Measurements from ENCODE around the gene CDC14A.
"Not testable (repeated sequence)": the region's sequence is repeated elsewhere in the genome, so short reads cannot be mapped to it uniquely, and the experiment has no call there.

Gene CDC14A

GRCh38 chr1:100331146-100331545 lies 21.2 kb upstream of the CDC14A start:
- H3K4me3 ChIP-seq (ENCODE audit: low read depth, low read length) = not testable (repeated sequence)

GRCh38 chr1:100332331-100332730 lies 20.0 kb upstream of the CDC14A start:
- no peak overlapping the region for H3K4me3 ChIP-seq (ENCODE audit: low read depth, low read length)
- no peak for DNase-seq (ENCODE audit: low read depth)

More at GRCh38 chr1:100331146-100331545, 21.2 kb upstream of the CDC14A start:
- DNase-seq (ENCODE audit: low read depth) = not testable (repeated sequence)

DNA sequence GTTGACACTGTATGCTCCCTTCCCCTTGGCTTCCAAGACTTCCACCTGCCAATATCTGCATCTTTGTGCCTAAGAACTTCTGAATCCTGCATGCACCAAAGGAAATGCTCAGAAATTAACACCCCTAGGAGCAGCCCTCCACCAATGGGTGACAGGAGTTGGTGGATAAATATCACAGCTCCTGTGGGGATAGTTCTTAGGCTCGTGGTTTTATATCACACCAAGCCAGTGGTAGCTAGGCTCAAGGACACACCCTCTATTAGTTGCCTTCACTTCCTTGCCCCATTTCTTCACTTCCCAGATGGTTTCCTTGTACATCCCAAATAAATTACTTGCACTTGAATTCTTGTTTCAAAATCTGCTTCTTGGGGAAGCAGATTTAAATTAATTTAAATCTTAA lies 16.9 kb upstream of the CDC14A start:
- no peak for DNase-seq (ENCODE audit: low read depth)
- no peak overlapping the region for H3K4me3 ChIP-seq (ENCODE audit: low read depth, low read length)

DNA sequence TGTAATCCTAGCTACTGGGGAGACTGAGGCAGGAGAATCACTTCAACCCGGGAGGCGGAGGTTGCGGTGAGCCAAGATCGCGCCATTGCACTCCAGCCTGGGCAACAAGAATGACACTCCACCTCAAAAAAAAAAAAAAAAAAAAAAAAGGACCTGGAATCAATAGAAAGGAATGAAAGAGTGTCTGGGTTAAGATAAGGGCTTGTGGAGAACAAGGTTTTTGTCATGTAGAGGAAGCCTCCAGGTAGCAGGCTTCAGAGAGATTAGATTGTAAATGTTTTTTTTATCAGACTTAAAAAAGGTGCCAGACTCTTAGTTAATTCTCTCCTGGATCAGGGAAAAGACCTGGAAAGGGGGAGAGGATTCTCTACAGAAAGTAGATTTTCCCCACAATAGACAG lies 14.4 kb upstream of the CDC14A start:
- not testable (repeated sequence) for H3K4me3 ChIP-seq (ENCODE audit: low read depth, low read length); DNase-seq (ENCODE audit: low read depth)

GRCh38 chr1:100339735-100340134 lies 12.6 kb upstream of the CDC14A start:
- DNase-seq (ENCODE audit: low read depth); H3K4me3 ChIP-seq (ENCODE audit: low read depth, low read length): not testable (repeated sequence)

DNA sequence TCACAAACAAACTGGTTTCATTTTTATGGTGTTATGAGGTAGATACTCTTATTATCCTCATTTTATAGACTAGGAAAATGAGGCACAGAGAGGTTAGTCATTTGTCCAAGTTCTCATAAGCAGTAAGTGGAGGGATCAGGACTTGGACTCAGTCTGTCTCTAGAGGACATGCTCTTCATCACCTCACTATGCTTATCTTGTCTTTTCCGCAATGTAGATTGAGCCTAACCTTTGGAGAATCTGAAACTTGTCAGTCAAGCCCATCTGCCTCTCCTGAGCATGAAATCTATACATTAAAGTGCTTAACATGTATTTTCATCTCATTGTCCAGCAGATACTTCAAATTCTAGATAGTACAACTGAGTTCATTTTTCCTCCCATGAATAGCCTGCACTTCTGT lies 11.8 kb upstream of the CDC14A start:
- H3K4me3 ChIP-seq (ENCODE audit: low read depth, low read length) = no peak overlapping the region
- DNase-seq (ENCODE audit: low read depth) = no peak

GRCh38 chr1:100342348-100342747 lies 10.0 kb upstream of the CDC14A start:
- H3K4me3 ChIP-seq (ENCODE audit: low read depth, low read length) = no peak overlapping the region
- no peak for DNase-seq (ENCODE audit: low read depth)

- DNase-seq (ENCODE audit: low read depth) = no peak
- H3K4me3 ChIP-seq (ENCODE audit: low read depth, low read length) = no peak overlapping the region
Observed at GRCh38 chr1:100343897-100344296, 8.4 kb upstream of the CDC14A start.

- H3K4me3 ChIP-seq (ENCODE audit: low read depth, low read length) = no peak overlapping the region
- no peak for DNase-seq (ENCODE audit: low read depth)
Observed at GRCh38 chr1:100344774-100345173, 7.5 kb upstream of the CDC14A start.

DNA sequence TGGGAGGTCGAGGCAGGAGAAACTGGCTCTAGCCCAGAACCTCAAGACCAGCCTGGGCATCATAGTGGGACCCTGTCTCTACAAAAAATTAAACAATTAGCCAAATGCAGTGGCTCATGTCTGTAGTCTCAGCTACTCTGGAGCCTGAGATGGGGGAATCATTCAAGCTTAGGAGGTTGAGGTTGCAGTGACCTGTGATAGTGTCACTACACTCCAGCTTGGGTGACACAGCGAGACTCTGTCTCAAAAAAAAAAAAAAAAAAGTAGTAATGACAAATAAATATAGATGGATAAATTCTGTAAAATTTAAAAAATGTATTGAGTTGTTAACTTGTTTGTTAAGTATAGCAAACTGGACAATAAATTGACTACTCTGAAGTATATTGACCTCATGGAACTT lies 5.9 kb upstream of the CDC14A start:
- no peak overlapping the region for H3K4me3 ChIP-seq (ENCODE audit: low read depth, low read length)
- no peak for DNase-seq (ENCODE audit: low read depth)

DNA sequence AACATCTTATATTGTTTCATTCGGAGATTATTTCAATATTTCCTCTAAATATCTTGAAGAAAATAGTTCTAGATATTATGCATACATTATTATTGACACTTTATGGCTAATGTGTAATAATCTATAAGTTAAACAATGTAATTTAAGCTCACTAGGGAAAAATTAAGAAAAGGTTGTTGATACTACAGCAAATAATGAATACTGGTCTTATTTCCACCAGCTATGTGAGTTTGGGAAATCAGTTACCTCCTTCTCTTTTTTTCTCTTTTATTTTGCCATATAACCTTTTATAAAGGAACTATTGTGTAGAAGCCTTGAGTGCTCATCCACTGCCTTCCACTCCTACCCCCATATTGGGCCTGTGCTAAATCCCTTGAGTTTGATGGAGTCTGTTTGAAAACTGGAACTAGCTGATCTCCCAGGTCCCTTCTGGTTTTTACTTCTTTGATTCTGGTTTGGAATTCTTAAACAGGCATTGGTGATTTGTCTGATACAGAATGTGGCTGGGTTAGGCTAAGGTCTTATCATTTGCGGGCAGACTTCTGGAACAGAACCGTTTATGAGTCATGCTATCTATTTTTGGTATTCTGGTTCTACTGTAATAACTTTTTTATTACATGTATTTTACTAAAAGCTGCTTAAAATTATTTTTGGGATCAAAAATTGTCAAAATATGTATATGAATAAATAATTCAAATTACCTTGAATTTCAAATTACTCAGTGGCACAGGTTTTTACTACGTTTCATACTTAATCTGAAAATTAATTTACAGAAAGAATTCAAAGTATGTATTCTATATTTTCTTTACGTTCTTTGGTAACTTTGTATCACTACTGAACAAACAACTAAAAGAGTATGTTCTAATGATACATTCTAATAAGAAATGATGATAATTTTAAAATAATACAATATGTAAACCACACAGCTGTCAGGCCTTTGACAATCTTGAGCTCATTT lies 5.0 kb upstream of the CDC14A start:
- DNase-seq (ENCODE audit: low read depth) = no peak
- no peak overlapping the region for H3K4me3 ChIP-seq (ENCODE audit: low read depth, low read length)

DNA sequence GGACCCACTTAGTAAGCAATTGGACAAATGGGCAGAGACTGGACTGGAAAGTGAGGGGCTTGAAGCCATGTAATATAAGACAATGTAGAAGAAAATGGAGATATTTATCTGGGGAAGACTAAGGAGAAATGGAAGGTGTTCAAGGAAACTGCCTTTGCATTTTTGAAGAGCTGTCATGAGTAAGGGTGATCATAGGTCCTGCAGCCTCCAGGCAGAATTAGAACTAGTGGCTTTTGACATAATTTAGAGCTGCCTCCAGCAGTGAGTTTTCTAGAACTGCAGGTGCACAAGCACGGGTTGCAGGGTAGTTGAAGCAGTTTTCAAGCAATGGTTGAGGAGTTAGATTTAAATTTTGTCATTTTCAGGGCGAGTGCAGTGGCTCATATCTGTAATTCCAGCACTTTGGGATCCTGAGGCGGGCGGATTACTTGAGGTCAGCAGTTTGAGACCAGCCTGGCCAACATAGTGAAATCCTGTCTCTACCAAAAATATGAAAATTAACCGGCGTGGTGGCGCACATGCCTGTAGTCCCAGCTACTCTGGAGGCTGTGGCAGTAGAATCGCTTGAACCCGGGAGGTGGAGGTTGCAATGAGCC lies 3.7 kb upstream of the CDC14A start:
- H3K4me3 ChIP-seq (ENCODE audit: low read depth, low read length) = no peak overlapping the region
- no peak for DNase-seq (ENCODE audit: low read depth)

DNA sequence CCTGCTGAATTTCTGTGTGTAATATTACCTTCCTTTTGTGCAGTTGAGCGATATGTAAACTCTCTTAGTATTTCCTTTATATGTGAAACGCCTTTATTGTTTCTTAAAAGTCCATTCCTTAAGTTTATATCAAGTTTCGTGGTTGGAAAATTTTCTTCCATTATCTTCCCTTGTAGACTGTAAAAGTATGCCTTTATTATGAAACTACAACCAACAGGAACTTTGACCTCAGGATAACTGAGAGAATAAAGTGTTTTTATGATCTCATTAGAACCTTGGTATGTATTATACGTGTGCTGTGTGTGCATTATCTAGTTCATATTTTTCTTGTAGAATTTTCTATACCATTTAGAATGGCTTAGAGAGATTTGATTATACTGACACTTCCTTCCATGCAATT lies 3.1 kb upstream of the CDC14A start:
- H3K4me3 ChIP-seq (ENCODE audit: low read depth, low read length) = no peak overlapping the region
- no peak for DNase-seq (ENCODE audit: low read depth)

GRCh38 chr1:100350787-100351094 lies 1.6 kb upstream of the CDC14A start:
- peak overlapping the region; percentile 96 for H3K4me3 ChIP-seq (ENCODE audit: low read depth, low read length)
- DNase-seq (ENCODE audit: low read depth) = no peak

DNA sequence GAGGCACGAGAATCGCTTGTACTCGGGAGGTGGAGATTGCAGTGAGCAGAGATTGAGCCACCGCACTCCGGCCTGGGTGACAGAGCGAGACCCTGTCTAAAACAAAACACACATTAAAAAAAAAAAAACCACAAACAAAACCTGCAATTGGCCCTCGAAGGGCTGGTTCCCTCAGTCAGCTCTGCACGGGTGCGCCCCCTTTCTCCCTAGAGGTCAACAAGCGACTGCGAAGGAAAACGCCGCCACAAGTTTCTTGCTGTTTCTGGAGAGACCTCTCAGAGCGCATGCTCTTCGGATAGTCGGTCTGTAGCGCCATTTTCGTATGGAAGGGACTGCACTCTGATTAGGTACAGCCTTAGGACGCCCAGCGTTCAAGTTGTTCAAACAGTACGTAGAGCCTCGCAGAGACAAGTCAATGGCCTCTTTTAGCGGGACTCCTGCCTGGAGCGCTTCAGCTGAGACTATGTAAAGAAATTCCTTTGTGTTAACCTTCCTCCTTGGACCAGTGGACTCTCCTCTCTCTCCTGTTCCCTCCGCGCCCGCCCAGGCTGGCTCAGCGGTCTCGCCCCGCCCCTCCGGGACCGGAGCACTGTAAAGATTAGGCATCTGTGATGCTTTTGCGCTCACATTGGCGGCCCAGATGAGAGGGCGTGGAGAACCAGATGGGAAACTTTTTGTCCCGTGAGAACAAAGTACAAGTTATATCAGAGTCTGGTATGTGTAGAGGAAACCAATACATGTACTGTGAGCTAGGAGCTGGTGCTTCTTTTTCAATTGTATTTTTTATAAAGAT lies 1.0 kb upstream of the CDC14A start:
- peak overlapping the region; percentile 96 for H3K4me3 ChIP-seq (ENCODE audit: low read depth, low read length)
- peak; percentile 60 for DNase-seq (ENCODE audit: low read depth)

GRCh38 chr1:100353071-100353801 lies 930 bp downstream of the CDC14A start:
- H3K4me3 ChIP-seq (ENCODE audit: low read depth, low read length) = peak overlapping the region; percentile 96
- DNase-seq (ENCODE audit: low read depth) = no peak

GRCh38 chr1:100353988-100354387 lies 1.7 kb downstream of the CDC14A start:
- H3K4me3 ChIP-seq (ENCODE audit: low read depth, low read length) = peak overlapping the region; percentile 96
- DNase-seq (ENCODE audit: low read depth) = no peak

GRCh38 chr1:100354971-100355394 lies 2.7 kb downstream of the CDC14A start:
- H3K4me3 ChIP-seq (ENCODE audit: low read depth, low read length) = no peak overlapping the region
- no peak for DNase-seq (ENCODE audit: low read depth)

DNA sequence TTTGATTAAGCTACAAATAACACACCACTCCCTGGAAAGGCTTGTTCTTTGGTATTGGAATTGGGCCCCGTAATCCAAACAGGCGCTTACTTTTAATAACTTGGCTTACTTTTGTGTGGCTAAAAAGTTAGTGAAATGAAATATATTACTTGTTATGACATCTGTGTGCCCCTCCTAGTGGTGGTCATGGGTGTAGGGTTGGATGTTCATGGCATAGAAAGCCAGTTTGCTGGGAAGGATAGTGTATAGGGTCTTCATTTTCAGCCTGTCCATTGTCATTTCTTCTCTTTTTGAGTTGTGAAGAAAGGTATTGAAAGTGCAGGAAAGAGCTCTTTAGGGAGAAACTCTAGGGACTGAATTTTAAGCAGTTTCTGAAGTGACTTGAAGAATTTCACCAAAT lies 5.9 kb downstream of the CDC14A start:
- DNase-seq (ENCODE audit: low read depth) = no peak
- no peak overlapping the region for H3K4me3 ChIP-seq (ENCODE audit: low read depth, low read length)

- no peak for DNase-seq (ENCODE audit: low read depth)
- H3K4me3 ChIP-seq (ENCODE audit: low read depth, low read length) = no peak overlapping the region
Observed at GRCh38 chr1:100359139-100359538, 6.8 kb downstream of the CDC14A start.
